Peyer's patch (tissue), 4 donors: Measurements from ENCODE around the gene ARHGEF40.

Experiments
- POLR2A ChIP-seq, 2 donors: fragments of 450-650 bp; IDR thresholded peaks; one replicate each; pipeline ENCODE4 v1.5.1; 2017; ENCODE audit warnings: antibody characterized with exemption in 2 of 2, mild to moderate bottlenecking in 2 of 2, moderate library complexity in 2 of 2
- TF ChIP-seq, protein P1 (sequence below), 6 experiments: fragments of 450-650 bp in 4 of 6; fragments of 200-600 bp in 2 of 6; sonication (generic) in 1 of 6; IDR thresholded peaks; one replicate each; pipeline ENCODE4 v1.5.1; 2017 to 2019; ENCODE audit warnings: antibody characterized with exemption in 6 of 6, mild to moderate bottlenecking in 3 of 6, moderate library complexity in 1 of 6

GRCh38 chr14:21090940-21091663, 21.0 kb downstream of the ARHGEF40 start:
- TF ChIP-seq, protein P1, sequence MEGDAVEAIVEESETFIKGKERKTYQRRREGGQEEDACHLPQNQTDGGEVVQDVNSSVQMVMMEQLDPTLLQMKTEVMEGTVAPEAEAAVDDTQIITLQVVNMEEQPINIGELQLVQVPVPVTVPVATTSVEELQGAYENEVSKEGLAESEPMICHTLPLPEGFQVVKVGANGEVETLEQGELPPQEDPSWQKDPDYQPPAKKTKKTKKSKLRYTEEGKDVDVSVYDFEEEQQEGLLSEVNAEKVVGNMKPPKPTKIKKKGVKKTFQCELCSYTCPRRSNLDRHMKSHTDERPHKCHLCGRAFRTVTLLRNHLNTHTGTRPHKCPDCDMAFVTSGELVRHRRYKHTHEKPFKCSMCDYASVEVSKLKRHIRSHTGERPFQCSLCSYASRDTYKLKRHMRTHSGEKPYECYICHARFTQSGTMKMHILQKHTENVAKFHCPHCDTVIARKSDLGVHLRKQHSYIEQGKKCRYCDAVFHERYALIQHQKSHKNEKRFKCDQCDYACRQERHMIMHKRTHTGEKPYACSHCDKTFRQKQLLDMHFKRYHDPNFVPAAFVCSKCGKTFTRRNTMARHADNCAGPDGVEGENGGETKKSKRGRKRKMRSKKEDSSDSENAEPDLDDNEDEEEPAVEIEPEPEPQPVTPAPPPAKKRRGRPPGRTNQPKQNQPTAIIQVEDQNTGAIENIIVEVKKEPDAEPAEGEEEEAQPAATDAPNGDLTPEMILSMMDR (IDR thresholded peaks at IDR 0.05) = no peak
- no peak for TF ChIP-seq POLR2A (IDR thresholded peaks at IDR 0.05)
